HG02678 (cell line): ENCODE measurements around the gene RGN.
"Not testable (repeated sequence)": the region's sequence is repeated elsewhere in the genome, so short reads cannot be mapped to it uniquely, and the experiment has no call there.

Source experiments
- ATAC-seq: cut with Tn5 transposase; IDR thresholded peaks from one replicate; pipeline ENCODE4 v1.9.1; 2021; ENCODE audit warnings: mild to moderate bottlenecking, moderate library complexity; ENCODE audit not compliant: unreplicated experiment

The RGN gene

GRCh38 chrX:47078129-47079043 lies at the start of gene RGN:
TSS of gene RGN (plus strand) at chrX:47078443. CDS start at chrX:47081145, 2,702 bp downstream.
- ATAC-seq = no peak

DNA sequence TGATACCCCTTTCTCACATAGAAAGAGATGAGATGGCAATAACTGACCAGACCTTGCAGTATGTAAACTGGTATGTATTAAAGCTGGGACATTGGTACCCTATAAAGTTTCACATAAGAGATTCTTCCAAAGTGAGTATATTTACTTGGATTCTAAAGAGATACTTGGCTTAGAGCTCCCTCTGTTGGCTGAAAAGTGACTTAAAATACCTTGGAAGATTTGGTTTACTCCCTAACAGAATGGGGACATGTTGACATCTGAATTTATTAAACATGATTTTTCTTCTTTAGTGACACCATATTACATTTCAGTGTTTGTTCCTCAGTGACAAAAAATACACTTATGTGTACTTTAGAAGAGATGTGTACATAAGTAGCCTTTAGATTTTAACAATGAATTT lies 47.9 kb upstream of the RGN start:
- ATAC-seq = no peak

DNA sequence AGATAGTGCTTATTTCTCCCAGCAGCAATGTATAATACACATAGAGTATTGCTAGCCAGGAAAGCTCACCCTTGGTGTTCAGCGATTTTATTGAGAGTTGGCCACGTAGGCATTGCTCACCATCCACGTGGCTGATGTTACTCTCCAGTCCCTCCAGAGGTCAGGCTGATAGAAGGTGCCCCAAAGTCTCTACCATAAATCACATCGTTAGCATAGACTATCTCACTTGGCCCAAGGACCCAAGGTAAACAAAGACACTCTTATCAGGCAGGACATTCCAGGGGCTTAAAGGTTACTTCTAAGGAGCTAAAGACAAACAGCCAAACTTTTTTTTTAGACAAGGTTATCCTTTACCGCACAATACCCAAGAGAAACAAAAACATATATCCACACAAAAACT lies 30.3 kb upstream of the RGN start:
- no peak for ATAC-seq

DNA sequence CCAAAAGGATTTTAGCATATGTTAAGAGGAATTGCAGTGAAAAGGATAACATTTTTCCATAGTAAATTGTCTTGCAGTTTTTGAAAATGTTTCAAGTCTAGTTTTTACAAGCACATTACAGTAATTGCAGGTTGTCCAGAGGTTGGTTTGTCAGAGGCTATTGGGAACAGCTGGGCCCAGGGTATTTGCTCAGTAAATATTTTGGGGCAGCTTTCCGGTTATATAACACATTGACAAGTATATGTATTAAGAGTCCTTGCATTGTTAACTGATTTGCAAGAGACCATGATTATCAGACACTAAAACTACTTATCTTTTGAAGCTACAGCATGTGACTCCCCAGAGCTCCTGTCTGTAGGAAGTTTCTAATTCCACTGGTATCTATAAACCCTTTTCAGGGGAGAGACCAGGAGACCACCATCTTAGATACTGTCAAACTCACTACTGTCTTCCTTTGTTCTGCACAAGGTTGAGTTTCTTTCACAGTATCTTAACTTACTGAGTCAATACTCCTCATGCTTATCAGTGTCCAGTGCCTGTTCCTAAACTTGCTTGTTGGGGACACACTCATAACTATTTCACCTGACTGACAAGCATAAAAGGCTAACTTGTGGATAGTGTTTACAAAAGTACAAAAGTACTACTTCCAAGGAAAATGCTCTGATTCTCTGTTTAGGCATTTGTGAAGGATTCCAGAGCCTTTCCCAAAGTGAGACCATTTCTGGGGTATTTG lies 18.9 kb upstream of the RGN start:
- ATAC-seq = no peak

DNA sequence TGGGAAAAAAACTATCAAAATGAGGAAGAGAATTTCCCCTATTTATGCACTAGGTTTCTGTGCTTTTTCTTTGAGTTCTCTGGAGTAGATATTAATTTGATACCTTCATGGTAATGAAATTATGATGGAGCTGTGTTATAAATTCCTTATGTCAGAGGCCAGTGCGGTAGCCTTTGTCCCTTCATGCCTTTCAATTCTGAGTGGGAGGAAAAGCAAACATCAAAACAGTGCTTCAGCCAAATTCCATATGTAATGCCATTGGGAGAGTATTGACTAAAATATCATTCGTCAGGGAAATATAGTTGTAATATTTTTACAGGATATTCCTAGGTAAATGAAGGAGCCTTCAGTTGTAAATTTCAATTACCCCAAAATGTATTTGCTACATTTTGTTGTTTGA lies 17.5 kb upstream of the RGN start:
- ATAC-seq = no peak

- no peak for ATAC-seq
Observed at GRCh38 chrX:47061238-47061919, 16.9 kb upstream of the RGN start.

DNA sequence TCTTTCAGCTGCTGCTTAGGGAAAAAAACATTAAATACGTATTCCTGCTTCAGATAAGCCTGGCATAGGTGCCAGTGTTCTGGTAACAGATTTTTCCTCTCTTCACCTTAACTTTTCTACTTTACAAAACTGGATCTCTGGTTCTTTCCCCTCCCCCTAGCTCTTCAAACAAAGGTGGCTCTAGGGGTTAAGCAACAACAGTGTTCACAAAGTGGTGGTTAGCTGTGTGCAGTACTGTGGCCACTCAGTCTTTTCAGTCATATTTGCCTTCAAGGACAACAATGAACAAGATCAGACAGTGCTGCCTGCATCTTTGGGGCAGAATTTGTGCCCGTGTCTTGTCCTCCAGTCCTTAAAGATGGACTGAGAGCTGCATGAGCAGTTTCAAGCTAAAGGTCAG lies 15.1 kb upstream of the RGN start:
- no peak for ATAC-seq

DNA sequence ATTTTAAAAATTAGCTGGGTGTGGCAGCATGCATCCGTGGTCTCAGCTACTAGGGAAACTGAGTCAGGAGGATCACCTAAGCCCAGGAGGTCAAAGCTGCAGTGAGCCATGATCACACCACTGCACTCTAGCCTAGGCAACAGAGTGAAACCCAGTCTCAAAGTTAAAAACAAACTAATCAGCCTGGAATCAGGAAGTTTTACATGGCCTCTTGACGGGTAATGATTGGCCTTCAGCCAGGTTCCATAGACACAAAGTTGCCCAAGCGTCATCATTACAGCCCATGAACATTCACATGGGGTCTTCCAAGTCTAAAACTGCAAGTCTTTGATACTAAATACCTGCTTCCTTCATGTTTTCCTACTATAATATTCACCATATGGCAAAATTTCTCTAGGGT lies 10.0 kb upstream of the RGN start:
- no peak for ATAC-seq

- ATAC-seq = no peak
Observed at GRCh38 chrX:47068720-47069119, 9.5 kb upstream of the RGN start.

DNA sequence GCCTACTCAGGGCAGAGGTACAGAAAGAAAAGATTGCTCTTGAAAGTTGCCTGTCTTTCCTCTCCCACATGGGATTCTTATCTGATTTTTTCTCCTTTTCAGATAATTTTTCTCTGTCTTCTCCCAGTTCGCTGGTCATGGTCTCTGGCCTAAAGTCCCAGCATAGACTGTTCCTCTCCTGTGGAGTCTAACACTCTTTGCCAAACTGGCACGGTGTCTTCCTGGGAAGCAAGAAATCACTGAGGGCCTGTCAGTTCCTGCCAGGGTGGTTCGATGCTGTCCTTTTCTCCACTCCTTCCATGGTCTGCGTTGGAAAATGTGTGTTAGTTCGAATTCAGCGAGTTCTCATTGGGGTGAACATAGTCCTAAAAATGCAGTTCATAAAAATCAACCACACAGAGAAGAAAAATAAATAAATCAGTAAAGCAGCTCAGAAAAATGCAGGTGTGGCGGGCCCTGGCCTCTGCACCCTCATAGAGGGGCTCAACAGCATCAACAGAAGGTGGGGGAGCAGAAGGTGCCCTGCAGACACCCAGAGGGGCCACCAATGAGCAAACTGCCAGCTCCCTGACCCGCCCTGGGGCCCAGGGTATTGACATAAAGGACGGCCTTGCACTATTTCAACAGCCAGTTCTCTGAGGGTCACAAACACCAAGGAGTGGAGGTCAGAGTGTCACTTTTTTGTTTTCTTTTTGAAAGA lies 2.1 kb downstream of the RGN start:
- ATAC-seq = no peak

DNA sequence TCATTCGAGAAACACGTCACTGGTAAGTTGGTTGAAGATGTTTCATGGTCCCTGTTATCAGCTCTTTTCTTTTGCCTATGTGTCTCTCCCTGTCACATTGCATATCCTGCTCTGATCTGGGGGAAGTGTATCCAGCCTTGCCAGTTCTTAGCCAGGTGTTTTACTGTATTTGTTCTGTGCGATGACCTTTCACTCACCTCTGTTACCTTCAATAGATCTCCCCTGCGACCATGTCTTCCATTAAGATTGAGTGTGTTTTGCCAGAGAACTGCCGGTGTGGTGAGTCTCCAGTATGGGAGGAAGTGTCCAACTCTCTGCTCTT lies 2.6 kb downstream of the RGN start:
- no peak for ATAC-seq

GRCh38 chrX:47091149-47091775 lies 13.0 kb downstream of the RGN start:
- ATAC-seq = peak; percentile 62

GRCh38 chrX:47093248-47093647 lies 15.0 kb downstream of the RGN start:
- ATAC-seq = no peak

DNA sequence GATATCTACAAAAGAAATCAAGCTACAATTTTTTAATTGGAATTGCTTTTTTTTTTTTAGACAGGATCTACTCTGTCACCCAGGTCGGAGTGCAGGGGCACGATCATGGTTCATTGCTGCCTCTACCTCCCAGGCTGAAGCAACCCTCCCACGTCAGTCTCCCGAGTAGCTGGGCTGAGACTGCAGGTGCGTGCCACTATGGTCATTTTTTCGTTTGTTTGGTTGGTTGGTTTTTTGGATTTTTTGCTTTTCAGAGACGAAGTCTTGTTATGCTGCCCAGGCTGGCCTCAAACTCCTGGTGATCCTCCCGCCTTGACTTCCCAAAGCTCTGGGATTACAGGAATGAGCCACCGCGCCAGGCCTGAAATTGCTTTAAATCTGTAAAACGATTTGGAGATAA lies 15.6 kb downstream of the RGN start:
- no peak for ATAC-seq

DNA sequence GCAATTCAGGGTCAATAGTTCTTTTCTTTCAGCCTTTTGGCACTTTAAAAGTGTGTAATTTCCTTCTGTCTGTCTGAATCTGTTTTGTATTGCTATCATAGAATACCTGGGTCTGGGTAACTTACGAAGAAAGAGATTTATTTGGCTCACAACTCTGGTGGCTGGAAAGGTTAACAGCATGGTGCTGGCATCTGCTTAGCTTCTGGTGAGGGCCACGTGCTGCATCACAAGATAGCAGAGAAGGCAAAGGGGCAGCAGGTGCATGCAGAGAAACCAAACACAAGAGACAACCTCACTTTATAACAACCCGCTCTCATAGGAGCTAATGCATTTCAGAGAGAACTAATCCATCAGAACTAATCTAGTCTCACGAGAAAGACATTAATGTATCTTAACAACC lies 18.8 kb downstream of the RGN start:
- ATAC-seq = no peak

DNA sequence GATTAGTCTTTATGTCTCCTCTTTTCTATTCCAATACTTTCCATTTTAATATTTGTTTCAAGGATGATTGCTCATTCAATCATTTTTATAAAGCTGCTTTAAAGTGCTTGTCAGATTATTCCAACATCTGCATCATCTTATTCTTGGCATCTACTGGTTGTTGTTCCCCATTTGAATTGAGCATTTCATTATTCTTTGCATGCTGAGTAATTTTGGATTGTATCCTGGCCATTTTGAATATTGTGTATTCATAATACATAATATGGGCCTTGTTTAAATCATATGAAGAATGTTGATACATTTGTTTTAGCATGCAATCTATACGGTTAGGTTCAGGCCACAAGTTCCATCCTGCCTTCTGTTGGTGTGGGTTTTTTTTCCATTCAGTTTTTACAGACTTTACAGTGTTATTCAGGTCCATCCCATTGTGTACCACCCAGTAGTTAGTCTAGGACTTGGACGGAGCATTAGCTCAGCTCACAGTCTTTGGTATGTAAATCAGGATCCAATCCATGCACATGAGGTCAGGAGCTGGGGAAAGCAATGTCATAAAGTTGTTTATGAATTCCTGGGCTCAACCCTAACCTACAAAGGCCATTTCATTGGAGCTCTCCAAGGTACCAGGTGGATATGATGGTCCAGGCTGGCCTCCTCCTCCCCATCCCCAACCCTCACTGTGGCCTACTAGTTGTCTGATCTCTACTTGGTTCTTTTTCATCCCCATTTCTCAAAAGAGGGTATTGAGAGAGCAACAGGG lies 20.3 kb downstream of the RGN start:
- ATAC-seq = no peak

DNA sequence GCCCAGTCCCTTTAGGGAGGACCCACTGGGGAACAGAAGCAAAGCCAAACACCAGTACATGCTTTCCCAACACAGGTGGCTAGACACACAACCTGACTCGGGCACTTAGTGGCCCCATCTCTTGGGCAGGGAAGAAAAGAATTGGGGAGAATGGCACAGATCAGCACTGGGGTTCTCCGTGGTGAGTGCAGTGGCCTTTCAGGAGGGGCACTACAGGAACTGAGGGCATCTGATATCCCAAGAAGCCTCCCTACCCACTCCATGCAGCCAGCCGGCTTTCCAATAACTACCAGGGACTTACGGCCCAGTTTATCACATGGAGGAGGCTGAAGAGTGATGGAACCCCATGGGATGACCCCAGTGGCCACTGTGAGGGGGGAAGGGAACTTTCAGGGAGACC lies 23.0 kb downstream of the RGN start:
- ATAC-seq = no peak

GRCh38 chrX:47110936-47111615 lies 32.8 kb downstream of the RGN start:
- not testable (repeated sequence) for ATAC-seq

GRCh38 chrX:47112316-47112954 lies 34.2 kb downstream of the RGN start:
- no peak for ATAC-seq
